ENCODE results near the gene NUP93. TPM values are rescaled to one million over a fixed set of nuclear protein-coding genes. Genes with fewer than 3 reads are reported as not detected.
A peak's percentile ranks its signal among the peaks of the same experiment; 100 is the strongest.

The NUP93 gene
- total and polyA plus RNA-seq, 4 experiments from 2014 or later, result 48.0 to 73.2 (median 59.8) TPM

DNA sequence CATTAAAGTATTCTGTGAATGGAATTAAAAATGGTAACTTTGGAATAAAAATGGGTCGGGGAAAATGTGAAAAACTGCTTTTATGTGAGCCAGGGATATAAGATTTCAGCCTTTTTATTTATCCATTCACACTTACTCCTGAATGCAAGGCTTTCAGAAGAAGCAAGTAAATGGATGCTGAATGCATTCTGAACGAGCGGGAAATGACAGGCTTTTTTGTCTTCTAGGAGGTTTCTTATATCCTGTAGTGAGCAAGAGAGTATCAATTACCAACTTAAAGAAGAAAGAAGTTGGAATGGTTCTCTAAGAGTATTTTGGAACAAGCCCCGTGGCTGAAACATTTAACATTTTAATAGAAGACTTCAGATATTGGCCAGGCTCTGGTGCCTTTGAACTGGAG, 36.0 kb downstream of the NUP93 start:
- Mint-ChIP-seq H3K4me1 (peaks cover 5 to 22% (median 7%) of the 10 kb centered on the region in 4 donors), H3K27ac (no peak overlapping the region), H3K27me3 (no peaks in the 10 kb centered on the region), H3K9me3 (no peaks in the 10 kb centered on the region), H3K36me3 (peaks cover 19 to 28% of the 10 kb centered on the region in 2 donors), H3K4me3 (no peak overlapping the region)
- H3K4me3 ChIP-seq (ENCODE audit: low read length in 2 of 2), result no peak overlapping the region
- H3K9me3 ChIP-seq (ENCODE audit: control insufficient read depth in 1 of 2, low read length in 2 of 2), result no peaks in the 10 kb centered on the region
- POLR2A ChIA-PET (ENCODE audit: partially characterized antibody), result no interaction called here
- H3K36me3 ChIP-seq (ENCODE audit: insufficient read depth, low read length), result no peaks in the 10 kb centered on the region
- no peaks in the 10 kb centered on the region for H3K4me1 ChIP-seq (ENCODE audit: insufficient read depth, low read length)
- intact Hi-C loops (cut with micrococcal nuclease), result no loop called here
- no peak overlapping the region for H3K27ac ChIP-seq (ENCODE audit: low read depth, low read length)
- H3K27me3 ChIP-seq (ENCODE audit: insufficient read depth, low read length), result no peaks in the 10 kb centered on the region
- no peak for DNase-seq
- CTCF ChIA-PET (ENCODE audit: partially characterized antibody), result no interaction called here

DNA sequence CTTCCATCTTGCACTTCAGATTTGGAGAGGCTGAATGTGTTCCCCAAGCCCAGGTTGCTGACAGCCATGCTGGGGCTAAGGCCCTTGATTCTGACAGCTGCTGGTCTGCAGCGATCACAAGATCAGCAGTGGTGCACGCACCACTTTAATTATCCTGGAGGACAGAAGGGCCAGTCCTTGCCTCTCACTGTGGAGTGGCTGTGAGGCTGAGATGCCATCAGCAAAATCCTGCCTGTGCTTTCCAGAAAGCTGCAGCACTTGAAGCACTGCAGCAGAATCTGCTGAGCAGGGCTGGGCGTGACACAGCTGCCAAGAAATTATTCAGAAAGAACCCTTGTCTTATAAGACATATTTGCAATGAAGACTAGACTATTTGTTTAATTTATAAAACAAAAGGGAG, 37.1 kb downstream of the NUP93 start:
- ChIA-PET CTCF (ENCODE audit: partially characterized antibody) (no interaction called here), POLR2A (ENCODE audit: partially characterized antibody) (no interaction called here)
- Histone ChIP-seq H3K36me3 (ENCODE audit: insufficient read depth, low read length) (no peaks in the 10 kb centered on the region), H3K27ac (ENCODE audit: low read depth, low read length) (no peak overlapping the region), H3K4me1 (ENCODE audit: insufficient read depth, low read length) (no peaks in the 10 kb centered on the region), H3K27me3 (ENCODE audit: insufficient read depth, low read length) (no peaks in the 10 kb centered on the region), H3K9me3 (ENCODE audit: control insufficient read depth in 1 of 2, low read length in 2 of 2) (no peaks in the 10 kb centered on the region), H3K4me3 (ENCODE audit: low read length in 2 of 2) (no peak overlapping the region)
- Mint-ChIP-seq H3K4me1 (peaks cover 12 to 32% (median 17%) of the 10 kb centered on the region in 4 donors), H3K27ac (no peak overlapping the region), H3K9me3 (no peaks in the 10 kb centered on the region), H3K27me3 (no peaks in the 10 kb centered on the region), H3K4me3 (no peak overlapping the region), H3K36me3 (peaks cover 15 to 24% of the 10 kb centered on the region in 2 donors)
- intact Hi-C loops (cut with micrococcal nuclease), result no loop called here
- no peak for DNase-seq

DNA sequence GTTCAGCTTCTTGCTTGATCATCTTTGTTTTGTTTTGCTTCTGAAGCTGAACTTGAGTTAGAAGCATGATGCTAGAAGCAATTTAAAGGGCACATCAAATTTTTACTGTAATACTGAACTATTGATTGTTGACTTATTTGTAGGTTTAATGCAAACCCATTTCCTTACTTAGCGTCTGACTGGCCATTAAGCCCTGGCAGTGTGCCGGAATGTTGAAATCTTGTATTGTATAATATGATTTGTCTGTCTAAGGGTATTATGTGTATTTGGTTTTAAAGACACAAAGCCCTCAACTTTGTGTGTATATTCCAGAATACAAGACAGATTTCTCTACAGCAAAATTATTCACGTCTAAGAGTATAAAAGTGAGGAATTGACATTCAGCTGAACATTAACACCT, 39.7 kb downstream of the NUP93 start:
- ChIA-PET CTCF (ENCODE audit: partially characterized antibody) (interaction anchor here (0.9 to 1.5 kb wide), 2 partner anchors 8 to 193 kb away, joined by 3 to 4 read pairs; no protein-coding TSS in a partner anchor), POLR2A (ENCODE audit: partially characterized antibody) (no interaction called here)
- Mint-ChIP-seq H3K27me3 (no peaks in the 10 kb centered on the region), H3K9me3 (no peaks in the 10 kb centered on the region), H3K27ac (peak overlapping the region in 1 of 7 donors; percentile 9), H3K4me1 (peaks cover 14 to 32% (median 18%) of the 10 kb centered on the region in 4 donors), H3K4me3 (no peak overlapping the region), H3K36me3 (peaks cover 8 to 12% of the 10 kb centered on the region in 2 donors)
- DNase-seq, result no peak
- Histone ChIP-seq H3K4me1 (ENCODE audit: insufficient read depth, low read length) (no peaks in the 10 kb centered on the region), H3K9me3 (ENCODE audit: control insufficient read depth in 1 of 2, low read length in 2 of 2) (no peaks in the 10 kb centered on the region), H3K4me3 (ENCODE audit: low read length in 2 of 2) (no peak overlapping the region), H3K27ac (ENCODE audit: low read depth, low read length) (no peak overlapping the region), H3K27me3 (ENCODE audit: insufficient read depth, low read length) (no peaks in the 10 kb centered on the region), H3K36me3 (ENCODE audit: insufficient read depth, low read length) (no peaks in the 10 kb centered on the region)
- intact Hi-C loops (cut with micrococcal nuclease), result no loop called here

DNA sequence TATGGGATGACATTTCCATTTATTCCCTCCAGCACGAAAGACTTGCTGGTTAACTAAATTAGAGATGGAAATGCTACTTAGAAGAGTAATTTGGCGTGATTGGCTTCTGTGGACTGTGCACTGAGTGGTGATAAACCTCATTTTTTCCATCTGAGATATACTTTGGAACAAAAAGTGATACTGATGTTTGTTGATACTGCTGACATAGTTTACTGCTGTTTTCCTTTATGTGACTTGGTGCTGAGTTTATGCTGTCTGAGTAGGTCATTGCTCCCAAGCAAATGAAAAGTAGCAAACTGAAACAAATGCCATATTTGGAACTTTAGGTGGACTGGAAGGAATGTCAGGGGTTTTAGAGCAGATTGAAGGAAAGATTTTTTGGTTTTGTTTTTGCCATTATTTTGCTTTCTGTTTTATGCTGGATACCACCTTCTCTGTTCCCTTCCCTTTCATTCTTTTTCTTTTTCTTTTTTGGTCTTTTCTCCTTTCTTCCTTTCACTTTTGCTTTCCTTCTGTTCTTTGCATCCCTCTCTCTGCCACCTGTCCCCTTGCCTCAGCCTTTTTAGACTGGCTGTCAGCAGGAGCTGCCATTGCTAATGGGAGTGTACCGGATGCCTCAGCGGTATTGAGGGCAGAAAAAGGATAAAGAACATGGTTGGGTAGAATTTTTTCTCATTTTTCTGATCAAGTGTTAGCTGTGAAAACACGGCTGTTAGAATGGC, 41.8 kb downstream of the NUP93 start:
- peak overlapping the region in 1 of 7 donors; percentile 19 for H3K27ac Mint-ChIP-seq
- intact Hi-C loops (cut with micrococcal nuclease), result no loop called here

DNA sequence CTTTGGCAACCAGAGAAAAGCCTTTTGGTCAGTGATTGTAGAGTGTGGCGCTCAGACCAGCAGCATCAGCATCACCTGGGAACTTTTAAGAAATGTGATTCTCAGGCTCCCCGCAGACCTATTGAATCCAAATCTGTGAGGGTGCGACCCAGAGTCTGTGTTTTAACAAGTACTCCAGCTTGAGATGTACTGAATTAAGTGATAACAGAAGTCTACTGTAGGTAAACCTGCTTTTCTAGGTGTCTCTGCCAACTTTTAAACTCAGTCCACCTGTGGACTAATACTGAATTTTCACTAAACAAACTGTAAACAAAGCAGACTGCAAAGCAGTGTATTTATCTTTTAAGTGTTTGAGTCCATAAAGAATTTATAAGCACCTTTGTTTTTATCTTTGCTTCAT, 43.6 kb downstream of the NUP93 start:
- H3K4me3 Mint-ChIP-seq, result no peak overlapping the region
- Histone ChIP-seq H3K36me3 (ENCODE audit: insufficient read depth, low read length) (no peaks in the 10 kb centered on the region), H3K4me1 (ENCODE audit: insufficient read depth, low read length) (no peaks in the 10 kb centered on the region), H3K27ac (ENCODE audit: low read depth, low read length) (no peak overlapping the region), H3K4me3 (ENCODE audit: low read length in 2 of 2) (no peak overlapping the region), H3K27me3 (ENCODE audit: insufficient read depth, low read length) (no peaks in the 10 kb centered on the region), H3K9me3 (ENCODE audit: control insufficient read depth in 1 of 2, low read length in 2 of 2) (no peaks in the 10 kb centered on the region)
- no peak overlapping the region for H3K27ac Mint-ChIP-seq
- H3K9me3 Mint-ChIP-seq, result no peaks in the 10 kb centered on the region
- H3K36me3 Mint-ChIP-seq, result no peaks in the 10 kb centered on the region
- DNase-seq, result no peak
- intact Hi-C loops (cut with micrococcal nuclease), result no loop called here
- H3K27me3 Mint-ChIP-seq, result no peaks in the 10 kb centered on the region
- ChIA-PET CTCF (ENCODE audit: partially characterized antibody) (no interaction called here), POLR2A (ENCODE audit: partially characterized antibody) (no interaction called here)
- H3K4me1 Mint-ChIP-seq, result peaks cover 19 to 36% (median 26%) of the 10 kb centered on the region in 4 donors

More for the DNA sequence above, 41.8 kb downstream of the NUP93 start:
- POLR2A ChIA-PET (ENCODE audit: partially characterized antibody), result no interaction called here
- H3K36me3 ChIP-seq (ENCODE audit: insufficient read depth, low read length), result no peaks in the 10 kb centered on the region
- peak overlapping the region in 1 of 8 donors; percentile 35 for H3K4me3 Mint-ChIP-seq
- H3K27ac ChIP-seq (ENCODE audit: low read depth, low read length), result no peak overlapping the region
- CTCF ChIA-PET (ENCODE audit: partially characterized antibody), result no interaction called here
- H3K27me3 Mint-ChIP-seq, result no peaks in the 10 kb centered on the region
- H3K4me1 ChIP-seq (ENCODE audit: insufficient read depth, low read length), result no peaks in the 10 kb centered on the region
- H3K27me3 ChIP-seq (ENCODE audit: insufficient read depth, low read length), result no peaks in the 10 kb centered on the region
- no peaks in the 10 kb centered on the region for H3K9me3 ChIP-seq (ENCODE audit: control insufficient read depth in 1 of 2, low read length in 2 of 2)
- H3K4me3 ChIP-seq (ENCODE audit: low read length in 2 of 2), result no peak overlapping the region
- H3K36me3 Mint-ChIP-seq, result peaks cover 0 to 3% of the 10 kb centered on the region in 2 donors
- peaks cover 14 to 31% (median 19%) of the 10 kb centered on the region in 4 donors for H3K4me1 Mint-ChIP-seq
- H3K9me3 Mint-ChIP-seq, result no peaks in the 10 kb centered on the region
- DNase-seq, result no peak

DNA sequence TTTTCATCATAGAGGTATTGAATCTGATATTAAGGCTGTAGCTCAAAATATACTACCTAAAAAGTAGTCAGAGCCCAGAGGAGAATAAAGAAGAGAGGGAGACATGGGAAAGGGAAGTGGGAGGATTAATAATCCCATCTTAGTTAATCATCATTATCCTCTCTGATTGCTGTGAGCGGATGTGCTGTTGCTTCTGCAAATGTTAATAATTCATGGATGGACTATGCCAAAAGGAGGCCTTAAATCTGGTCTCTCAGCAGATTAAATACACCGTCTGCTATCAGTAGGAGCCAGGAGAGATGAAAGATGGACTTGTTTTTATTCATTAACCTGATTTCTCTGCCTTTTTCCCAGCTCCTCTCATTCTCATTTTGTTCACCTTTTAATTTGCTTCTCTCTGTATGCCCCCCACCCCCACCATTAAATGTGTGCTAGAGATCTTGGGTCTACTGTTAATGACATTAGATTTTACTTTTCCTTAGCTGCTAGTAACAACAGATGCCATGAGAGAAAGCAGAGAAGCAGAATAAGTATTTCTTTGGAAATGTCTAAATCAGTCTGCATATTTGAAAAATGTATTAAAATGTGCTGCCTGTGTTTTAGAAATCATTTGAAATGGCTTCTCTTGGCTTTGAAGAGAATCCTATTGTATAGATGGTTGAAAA, 44.2 kb downstream of the NUP93 start:
- no peaks in the 10 kb centered on the region for H3K27me3 Mint-ChIP-seq
- POLR2A ChIA-PET (ENCODE audit: partially characterized antibody), result no interaction called here
- CTCF ChIA-PET (ENCODE audit: partially characterized antibody), result interaction anchor here (1.6 kb wide), 1 partner anchor 13 kb away, joined by 3 read pairs; no protein-coding TSS in a partner anchor

DNA sequence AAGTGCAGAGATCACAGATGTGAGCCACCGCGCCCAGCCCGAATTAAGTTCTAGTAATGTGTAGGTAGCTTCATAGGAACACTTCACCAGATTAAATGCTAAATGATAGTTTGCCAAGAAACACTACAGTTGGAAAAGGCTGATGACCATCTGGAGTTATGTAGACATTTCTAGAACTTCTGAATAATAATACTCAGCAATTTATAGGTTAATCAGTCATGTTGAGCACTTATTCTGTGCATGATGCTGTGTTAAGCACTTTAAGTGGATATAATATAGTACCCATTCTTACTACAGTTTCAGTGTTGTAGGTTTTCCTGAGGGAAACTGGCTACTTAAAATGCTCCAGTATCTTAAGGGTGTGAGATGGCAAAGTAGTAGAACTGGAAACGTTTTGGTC, 45.2 kb downstream of the NUP93 start:
- ChIA-PET CTCF (ENCODE audit: partially characterized antibody) (interaction anchor here (1.6 kb wide), 1 partner anchor 12 kb away, joined by 3 read pairs; no protein-coding TSS in a partner anchor), POLR2A (ENCODE audit: partially characterized antibody) (no interaction called here)
- Histone ChIP-seq H3K36me3 (ENCODE audit: insufficient read depth, low read length) (no peaks in the 10 kb centered on the region), H3K4me3 (ENCODE audit: low read length in 2 of 2) (no peak overlapping the region), H3K9me3 (ENCODE audit: control insufficient read depth in 1 of 2, low read length in 2 of 2) (no peaks in the 10 kb centered on the region), H3K27ac (ENCODE audit: low read depth, low read length) (no peak overlapping the region), H3K27me3 (ENCODE audit: insufficient read depth, low read length) (no peaks in the 10 kb centered on the region), H3K4me1 (ENCODE audit: insufficient read depth, low read length) (peaks cover 5% of the 10 kb centered on the region)
- Mint-ChIP-seq H3K27ac (no peak overlapping the region), H3K4me3 (no peak overlapping the region), H3K9me3 (no peaks in the 10 kb centered on the region), H3K36me3 (no peaks in the 10 kb centered on the region), H3K27me3 (no peaks in the 10 kb centered on the region), H3K4me1 (peaks cover 26 to 46% (median 37%) of the 10 kb centered on the region in 4 donors)
- intact Hi-C loops (cut with micrococcal nuclease), result no loop called here
- no peak for DNase-seq

More for the DNA sequence above, 44.2 kb downstream of the NUP93 start:
- intact Hi-C loops (cut with micrococcal nuclease), result no loop called here
- H3K36me3 Mint-ChIP-seq, result no peaks in the 10 kb centered on the region
- no peaks in the 10 kb centered on the region for H3K9me3 Mint-ChIP-seq
- no peak overlapping the region for H3K4me3 Mint-ChIP-seq
- no peak for DNase-seq
- no peak overlapping the region for H3K4me3 ChIP-seq (ENCODE audit: low read length in 2 of 2)
- H3K27ac ChIP-seq (ENCODE audit: low read depth, low read length), result no peak overlapping the region
- H3K36me3 ChIP-seq (ENCODE audit: insufficient read depth, low read length), result no peaks in the 10 kb centered on the region
- no peaks in the 10 kb centered on the region for H3K4me1 ChIP-seq (ENCODE audit: insufficient read depth, low read length)
- no peaks in the 10 kb centered on the region for H3K9me3 ChIP-seq (ENCODE audit: control insufficient read depth in 1 of 2, low read length in 2 of 2)
- peaks cover 20 to 42% (median 31%) of the 10 kb centered on the region in 4 donors for H3K4me1 Mint-ChIP-seq
- H3K27me3 ChIP-seq (ENCODE audit: insufficient read depth, low read length), result no peaks in the 10 kb centered on the region
- H3K27ac Mint-ChIP-seq, result no peak overlapping the region
